HepG2 (cell line): ENCODE measurements around the gene BRMS1. TPM values are rescaled to one million over a fixed set of nuclear protein-coding genes. Genes with fewer than 3 reads are reported as not detected.

Source experiments
- ARID3A ChIP-seq: IDR thresholded peaks from 2 replicates; pipeline ENCODE4 v1.6.1; 2012; ENCODE audit warnings: low read depth, low read length, improper control_type of control experiment
- ARNT ChIP-seq: fragments of 450-650 bp; IDR thresholded peaks from 2 replicates; pipeline ENCODE4 v1.6.1; 2017
- ARNTL ChIP-seq: sonication (generic); formaldehyde crosslinking; IDR thresholded peaks from 2 replicates; pipeline ENCODE4 v1.4.0; 2020; ENCODE audit warnings: mild to moderate bottlenecking, missing genetic modification reagents
- FOXJ3 ChIP-seq: sonication (generic); formaldehyde crosslinking; IDR thresholded peaks from 2 replicates; pipeline ENCODE4 v1.4.0; 2020; ENCODE audit warnings: missing genetic modification reagents, mild to moderate bottlenecking, borderline replicate concordance
- KDM5A ChIP-seq: fragments of 200-600 bp; sonication (generic); IDR thresholded peaks from 2 replicates; pipeline ENCODE4 v1.7.0; 2018; ENCODE audit warnings: antibody characterized with exemption, mild to moderate bottlenecking, low read length, borderline replicate concordance
- PITX1 ChIP-seq: sonication (generic); formaldehyde crosslinking; IDR thresholded peaks from 2 replicates; pipeline ENCODE4 v1.5.1; 2020; ENCODE audit warnings: mild to moderate bottlenecking, missing genetic modification reagents
- PRMT3 ChIP-seq: sonication (generic); formaldehyde crosslinking; IDR thresholded peaks from 2 replicates; pipeline ENCODE4 v1.8.1; 2022; ENCODE audit warnings: low read depth, mild to moderate bottlenecking, moderate library complexity, missing genetic modification reagents, borderline replicate concordance
- RFXAP ChIP-seq: sonication (generic); formaldehyde crosslinking; IDR thresholded peaks from 2 replicates; pipeline ENCODE4 v1.4.0; 2020; ENCODE audit warnings: missing genetic modification reagents, borderline replicate concordance
- SRF ChIP-seq: IDR thresholded peaks from 2 replicates; pipeline ENCODE4 v1.6.1; 2011; ENCODE audit warnings: mild to moderate bottlenecking, low read depth, low read length, moderate library complexity
- SRY ChIP-seq: sonication (generic); formaldehyde crosslinking; IDR thresholded peaks from 2 replicates; pipeline ENCODE4 v1.8.0; 2022; ENCODE audit warnings: mild to moderate bottlenecking, missing genetic modification reagents
- TEAD3 ChIP-seq: optimal IDR thresholded peaks from 2 replicates; pipeline ENCODE3; 2016; ENCODE audit warnings: borderline replicate concordance
- ZHX2 ChIP-seq, 2 experiments: sonication (generic) in 1 of 2; formaldehyde crosslinking in 1 of 2; IDR thresholded peaks; 2 replicates each; pipeline versions ENCODE4 v1.6.1 to v1.9.0; 2014 to 2022; ENCODE audit warnings: antibody characterized with exemption in 1 of 2, borderline replicate concordance in 1 of 2, inconsistent platforms in 1 of 2, low read depth in 1 of 2, missing genetic modification reagents in 1 of 2
- ZMYM3 ChIP-seq: sonication (generic); formaldehyde crosslinking; IDR thresholded peaks from 2 replicates; pipeline ENCODE4 v1.5.1; 2020; ENCODE audit warnings: mild to moderate bottlenecking, missing genetic modification reagents
- ZNF547 ChIP-seq: sonication (generic); formaldehyde crosslinking; IDR thresholded peaks from 2 replicates; pipeline ENCODE4 v1.5.1; 2020; ENCODE audit warnings: mild to moderate bottlenecking, missing genetic modification reagents
- ZNF75D ChIP-seq: sonication (generic); formaldehyde crosslinking; IDR thresholded peaks from 2 replicates; pipeline ENCODE4 v1.8.1; 2023; ENCODE audit warnings: missing genetic modification reagents, mild to moderate bottlenecking, borderline replicate concordance
- polyA plus RNA-seq, 8 experiments: library from polyadenylated mRNA; depleted of rRNA in 3 of 8; stranded (reverse) in 7 of 8; unstranded in 1 of 8; fragments of >200 nt; fragmentation: Illumina TruSeq in 4 of 8; extraction: Trizol in 4 of 8; gene quantifications; 2 replicates each; pipeline versions ENCODE4 v1.2.1 to v1.2.3, GENCODE V29; 2011 to 2016; ENCODE audit warnings: low read depth in 4 of 8, missing spikeins in 1 of 8, mixed read lengths in 1 of 8; ENCODE audit not compliant: insufficient read depth in 1 of 8
- total RNA-seq, 5 experiments: library from RNA; depleted of rRNA; stranded (reverse); fragments of >200 nt; fragmentation: Illumina TruSeq; extraction: Trizol; gene quantifications; 2 replicates each; pipeline ENCODE4 v1.2.3, GENCODE V29; 2016; ENCODE audit warnings: low read depth in 1 of 5
- TF ChIP-seq, protein P1 (sequence below): sonication (generic); formaldehyde crosslinking; IDR thresholded peaks from 2 replicates; pipeline ENCODE4 v1.4.0; 2020; ENCODE audit warnings: missing genetic modification reagents
- TF ChIP-seq, protein P2 (sequence below): sonication (generic); formaldehyde crosslinking; IDR thresholded peaks from 2 replicates; pipeline ENCODE4 v1.5.0; 2020; ENCODE audit warnings: missing genetic modification reagents, mild to moderate bottlenecking, borderline replicate concordance

Gene BRMS1
- total and polyA plus RNA-seq, 2 of the 13 experiments (the other 11 are each of a cell fraction or from before 2014, with no cell fraction given), result 15.8 to 55.7 TPM

DNA sequence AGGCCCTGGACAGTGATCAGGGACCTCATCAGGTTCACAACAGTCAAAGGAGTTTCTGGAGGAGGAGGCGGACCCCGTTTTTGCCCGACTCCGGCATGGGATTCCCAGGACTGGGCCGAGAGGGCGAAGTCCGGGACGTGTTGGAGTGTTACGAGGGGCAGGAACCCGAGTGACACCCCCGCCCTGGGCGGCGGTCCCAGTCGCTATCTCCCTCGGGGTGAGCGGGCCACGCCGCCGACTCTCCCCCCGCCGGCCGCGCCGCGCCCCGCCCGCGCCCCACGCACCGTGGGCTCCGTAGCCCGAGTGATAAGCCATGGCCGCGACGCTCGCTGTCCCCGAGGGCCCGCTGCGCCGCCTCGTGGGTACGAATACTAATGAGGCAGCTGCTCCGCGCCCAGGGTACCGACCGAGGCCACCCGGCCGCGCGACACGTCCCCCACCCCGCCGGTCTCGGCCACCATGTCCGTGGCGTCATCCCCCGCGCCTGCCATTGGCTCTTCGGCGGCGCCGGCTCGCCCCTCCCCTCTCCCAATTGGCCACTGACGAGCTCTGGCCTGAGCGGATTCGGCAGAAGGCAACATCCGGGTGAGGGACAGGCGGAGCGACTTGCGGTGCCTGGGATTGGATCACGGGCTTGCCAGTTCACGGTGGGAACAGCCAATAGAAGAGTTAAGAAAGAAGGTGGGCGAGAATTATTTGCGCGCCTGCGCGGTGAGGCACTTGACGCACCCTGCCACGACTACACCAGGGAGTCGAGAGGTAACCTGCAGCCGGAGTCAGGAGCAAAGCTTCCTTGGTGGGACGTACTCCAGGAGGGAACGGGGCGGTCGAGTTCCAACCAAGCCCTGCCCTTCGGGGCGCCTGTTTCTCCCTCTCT, 56.0 kb downstream of the BRMS1 start, which contains the start of gene YIF1A (continued):
- peak; percentile 59 for TF ChIP-seq ZHX2 (IDR thresholded peaks at IDR 0.05; ENCODE audit: low read depth)
- TF ChIP-seq ZHX2 (CRISPR knock-in tag; IDR thresholded peaks at IDR 0.05; ENCODE audit: borderline replicate concordance), result no peak
- peak; percentile 50; the same call in 1 of the 2 replicates for TF ChIP-seq FOXJ3 (CRISPR knock-in tag)
- TF ChIP-seq PRMT3 (CRISPR knock-in tag), result no peak
- TF ChIP-seq KDM5A, result peak; percentile 37; the same call in 1 of the 2 replicates
- no peak for TF ChIP-seq ZMYM3
- no peak for TF ChIP-seq TEAD3 (CRISPR knock-in tag)
- TF ChIP-seq ARID3A, result no peak
- no peak for TF ChIP-seq ARNTL (CRISPR knock-in tag)
- TF ChIP-seq ZNF75D, result no peak
- TF ChIP-seq SRF, result no peak
- TF ChIP-seq, protein P1, sequence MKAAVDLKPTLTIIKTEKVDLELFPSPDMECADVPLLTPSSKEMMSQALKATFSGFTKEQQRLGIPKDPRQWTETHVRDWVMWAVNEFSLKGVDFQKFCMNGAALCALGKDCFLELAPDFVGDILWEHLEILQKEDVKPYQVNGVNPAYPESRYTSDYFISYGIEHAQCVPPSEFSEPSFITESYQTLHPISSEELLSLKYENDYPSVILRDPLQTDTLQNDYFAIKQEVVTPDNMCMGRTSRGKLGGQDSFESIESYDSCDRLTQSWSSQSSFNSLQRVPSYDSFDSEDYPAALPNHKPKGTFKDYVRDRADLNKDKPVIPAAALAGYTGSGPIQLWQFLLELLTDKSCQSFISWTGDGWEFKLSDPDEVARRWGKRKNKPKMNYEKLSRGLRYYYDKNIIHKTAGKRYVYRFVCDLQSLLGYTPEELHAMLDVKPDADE (CRISPR knock-in tag), result no peak; the same call in 1 of the 2 replicates
- no peak; the same call in 1 of the 2 replicates for TF ChIP-seq PITX1 (CRISPR knock-in tag)
- peak; percentile 94; the same call in 1 of the 2 replicates for TF ChIP-seq RFXAP
- TF ChIP-seq, protein P2, sequence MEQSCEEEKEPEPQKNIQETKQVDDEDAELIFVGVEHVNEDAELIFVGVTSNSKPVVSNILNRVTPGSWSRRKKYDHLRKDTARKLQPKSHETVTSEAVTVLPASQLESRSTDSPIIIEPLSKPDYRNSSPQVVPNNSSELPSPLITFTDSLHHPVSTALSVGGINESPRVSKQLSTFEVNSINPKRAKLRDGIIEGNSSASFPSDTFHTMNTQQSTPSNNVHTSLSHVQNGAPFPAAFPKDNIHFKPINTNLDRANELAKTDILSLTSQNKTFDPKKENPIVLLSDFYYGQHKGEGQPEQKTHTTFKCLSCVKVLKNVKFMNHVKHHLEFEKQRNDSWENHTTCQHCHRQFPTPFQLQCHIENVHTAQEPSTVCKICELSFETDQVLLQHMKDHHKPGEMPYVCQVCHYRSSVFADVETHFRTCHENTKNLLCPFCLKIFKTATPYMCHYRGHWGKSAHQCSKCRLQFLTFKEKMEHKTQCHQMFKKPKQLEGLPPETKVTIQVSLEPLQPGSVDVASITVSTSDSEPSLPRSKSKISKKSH (CRISPR knock-in tag), result no peak; the same call in 1 of the 2 replicates
- TF ChIP-seq ARNT, result no peak
- no peak for TF ChIP-seq SRY (CRISPR knock-in tag)
- TF ChIP-seq ZNF547, result no peak
